ENCODE results near the gene HMCN2.

Gene HMCN2

GRCh38 chr9:130438382-130438981 lies 172.9 kb downstream of the HMCN2 start:
- in situ Hi-C loops (cut with MboI; ENCODE audit: low sequenced_read_pairs) = no loop called here

- in situ Hi-C loops (cut with MboI; ENCODE audit: low sequenced_read_pairs) = no loop called here
Measured at GRCh38 chr9:130441031-130441430, 175.5 kb downstream of the HMCN2 start.

- in situ Hi-C loops (cut with MboI; ENCODE audit: low sequenced_read_pairs) = no loop called here
Measured at GRCh38 chr9:130442746-130443455, 177.3 kb downstream of the HMCN2 start.

- in situ Hi-C loops (cut with MboI; ENCODE audit: low sequenced_read_pairs) = no loop called here
Measured at GRCh38 chr9:130443456-130443801, 177.9 kb downstream of the HMCN2 start.

- in situ Hi-C loops (cut with MboI; ENCODE audit: low sequenced_read_pairs) = no loop called here
Measured at GRCh38 chr9:130443840-130444492, 178.4 kb downstream of the HMCN2 start.

- in situ Hi-C loops (cut with MboI; ENCODE audit: low sequenced_read_pairs) = no loop called here
Measured at GRCh38 chr9:130444565-130445221, 179.1 kb downstream of the HMCN2 start, which contains the start of gene ASS1. TSS of gene ASS1 (plus strand) at chr9:130444961. CDS start at chr9:130452229, 7,268 bp downstream.

GRCh38 chr9:130445268-130445983 lies 179.9 kb downstream of the HMCN2 start:
- in situ Hi-C loops (cut with MboI; ENCODE audit: low sequenced_read_pairs) = no loop called here

GRCh38 chr9:130446101-130446861 lies 180.7 kb downstream of the HMCN2 start:
- in situ Hi-C loops (cut with MboI; ENCODE audit: low sequenced_read_pairs) = no loop called here

GRCh38 chr9:130447193-130447816 lies 181.7 kb downstream of the HMCN2 start:
- in situ Hi-C loops (cut with MboI; ENCODE audit: low sequenced_read_pairs) = no loop called here

GRCh38 chr9:130448035-130448624 lies 182.6 kb downstream of the HMCN2 start:
- in situ Hi-C loops (cut with MboI; ENCODE audit: low sequenced_read_pairs) = no loop called here

GRCh38 chr9:130448771-130449603 lies 183.4 kb downstream of the HMCN2 start:
- in situ Hi-C loops (cut with MboI; ENCODE audit: low sequenced_read_pairs) = no loop called here

- in situ Hi-C loops (cut with MboI; ENCODE audit: low sequenced_read_pairs) = no loop called here
Measured at GRCh38 chr9:130450344-130451003, 184.9 kb downstream of the HMCN2 start.

GRCh38 chr9:130451004-130451390 lies 185.4 kb downstream of the HMCN2 start:
- in situ Hi-C loops (cut with MboI; ENCODE audit: low sequenced_read_pairs) = no loop called here

GRCh38 chr9:130451509-130452388 lies 186.2 kb downstream of the HMCN2 start:
- in situ Hi-C loops (cut with MboI; ENCODE audit: low sequenced_read_pairs) = no loop called here

- in situ Hi-C loops (cut with MboI; ENCODE audit: low sequenced_read_pairs) = no loop called here
Measured at GRCh38 chr9:130452835-130453234, 187.3 kb downstream of the HMCN2 start.

- in situ Hi-C loops (cut with MboI; ENCODE audit: low sequenced_read_pairs) = no loop called here
Measured at GRCh38 chr9:130453487-130453886, 187.9 kb downstream of the HMCN2 start.

Data from HL-60/S4 (cell line).